SJCRH30 (cell line): ENCODE results near the gene NISCH. TPM values are rescaled to one million over a fixed set of nuclear protein-coding genes. Genes with fewer than 3 reads are reported as not detected.

Experiments
- DNase-seq, 2 experiments: peaks; one replicate each; pipeline ENCODE4 v3.0.0-alpha.2; 2015 to 2020
- H3K27ac ChIP-seq: fragments of 250-450 bp; sonication (Bioruptor Pico); 2 replicates; pipeline ENCODE4 v1.5.1; 2020; ENCODE audit warnings: mild to moderate bottlenecking, moderate library complexity
- H3K27me3 ChIP-seq: fragments of 250-450 bp; sonication (Bioruptor Pico); 2 replicates; pipeline ENCODE4 v1.5.1; 2020; ENCODE audit warnings: mild to moderate bottlenecking, moderate library complexity
- H3K36me3 ChIP-seq: fragments of 250-450 bp; sonication (Bioruptor Pico); 2 replicates; pipeline ENCODE4 v1.5.1; 2020; ENCODE audit warnings: mild to moderate bottlenecking, moderate library complexity
- H3K4me1 ChIP-seq: fragments of 250-450 bp; sonication (Bioruptor Pico); 2 replicates; pipeline ENCODE4 v1.5.1; 2020; ENCODE audit warnings: mild to moderate bottlenecking, moderate library complexity
- H3K4me3 ChIP-seq: fragments of 250-450 bp; sonication (Bioruptor Pico); 2 replicates; pipeline ENCODE4 v1.5.1; 2020; ENCODE audit warnings: mild to moderate bottlenecking, moderate library complexity
- H3K9me3 ChIP-seq: fragments of 250-450 bp; sonication (Bioruptor Pico); replicated peaks from 2 replicates; pipeline ENCODE4 v1.5.1; 2020; ENCODE audit warnings: mild to moderate bottlenecking, moderate library complexity
- total RNA-seq: library from RNA; depleted of rRNA; stranded (reverse); fragments of >200 nt; shearing (Covaris generic); gene quantifications from 2 replicates; pipeline ENCODE4 v1.2.3, GENCODE V29; 2014

NISCH gene
- total RNA-seq, 1 experiment from 2014 or later, result 43.5 TPM

DNA sequence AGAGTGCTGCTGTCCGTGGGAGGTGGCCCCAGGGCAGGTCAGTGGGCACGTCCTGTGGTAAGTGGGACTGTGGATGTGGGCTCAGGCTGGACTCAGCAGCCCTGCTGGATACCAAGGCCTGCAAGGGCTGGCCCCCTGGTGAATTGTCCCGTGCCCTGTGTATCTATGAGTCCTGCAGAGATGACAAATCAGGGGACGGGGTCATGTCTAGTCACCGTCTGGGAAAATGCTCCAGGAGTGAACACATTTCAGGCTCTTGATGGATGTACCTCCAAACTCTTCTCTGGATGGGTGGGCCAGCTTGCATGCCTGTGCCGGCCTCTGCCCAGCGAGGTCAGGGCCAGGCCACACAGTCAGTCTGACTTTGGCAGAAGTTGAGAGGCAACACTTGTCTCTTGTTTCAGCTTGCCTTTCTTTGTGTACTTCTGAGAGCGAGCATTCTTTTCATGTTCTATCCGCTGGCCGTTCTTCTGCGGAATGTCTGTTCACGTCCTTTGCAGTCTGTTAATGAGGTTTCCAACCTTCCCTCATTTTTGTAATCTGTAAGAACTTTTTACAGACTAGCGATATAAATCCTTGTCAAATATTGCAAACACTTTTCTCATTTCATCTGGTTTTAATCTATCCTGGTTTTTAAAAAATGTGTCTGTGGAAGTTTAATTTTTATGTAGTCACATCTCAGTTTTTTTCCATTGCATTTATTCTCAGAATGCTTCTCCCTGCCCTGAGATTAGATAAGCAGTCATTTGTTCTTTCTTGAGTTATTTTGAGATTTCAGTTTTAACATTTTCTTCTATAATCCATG lies 28.4 kb downstream of the NISCH start:
- no peaks in the 10 kb centered on the region for H3K27me3 ChIP-seq
- peaks cover 30% of the 10 kb centered on the region for H3K36me3 ChIP-seq
- no peak for DNase-seq
- H3K9me3 ChIP-seq, result no peaks in the 10 kb centered on the region
- H3K4me1 ChIP-seq, result no peaks in the 10 kb centered on the region; the same call in 1 of the 2 replicates
- no peak overlapping the region for H3K27ac ChIP-seq
- no peak overlapping the region for H3K4me3 ChIP-seq

DNA sequence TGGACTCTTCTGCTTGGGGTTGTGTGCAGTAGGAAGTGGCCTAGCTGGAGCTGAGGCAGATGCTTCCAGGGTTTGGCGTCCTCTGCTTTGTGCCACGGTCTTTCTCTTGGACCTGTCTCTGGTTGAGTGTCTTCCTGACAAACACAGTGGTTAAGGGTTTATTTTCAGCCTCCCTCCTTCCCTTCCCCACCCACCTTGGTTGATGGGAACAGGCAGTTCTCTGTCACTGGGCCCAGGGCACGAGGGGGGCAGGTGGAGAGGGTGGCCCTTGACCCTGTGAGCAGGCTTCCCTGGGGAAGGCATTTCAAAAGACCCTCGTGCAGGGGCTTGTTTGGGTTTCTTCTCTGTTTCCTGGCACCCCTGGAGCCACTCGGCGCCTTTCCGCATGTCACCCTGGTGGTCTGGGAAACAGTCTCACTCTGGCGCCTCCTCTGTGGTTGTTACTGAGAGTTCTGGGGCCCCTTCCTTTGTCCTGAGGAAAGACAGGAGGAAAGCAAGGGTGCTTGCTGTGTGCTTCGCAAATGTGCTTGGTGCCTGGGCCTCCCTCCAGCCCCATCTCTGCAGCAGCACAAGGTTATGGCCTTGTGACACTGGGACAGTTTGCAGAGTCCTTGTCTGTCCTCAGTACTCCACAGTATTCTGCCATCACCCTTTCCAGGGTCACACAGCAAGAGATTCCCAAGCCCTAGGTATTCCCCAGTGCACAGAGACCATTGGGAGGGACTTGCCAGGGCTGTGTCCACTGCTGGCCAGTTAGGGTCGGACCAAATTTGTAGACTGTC lies 29.5 kb downstream of the NISCH start:
- Histone ChIP-seq H3K4me1 (no peaks in the 10 kb centered on the region; the same call in 1 of the 2 replicates), H3K4me3 (no peak overlapping the region), H3K27ac (no peak overlapping the region), H3K9me3 (no peaks in the 10 kb centered on the region), H3K27me3 (no peaks in the 10 kb centered on the region), H3K36me3 (peaks cover 26% of the 10 kb centered on the region)
- no peak for DNase-seq

DNA sequence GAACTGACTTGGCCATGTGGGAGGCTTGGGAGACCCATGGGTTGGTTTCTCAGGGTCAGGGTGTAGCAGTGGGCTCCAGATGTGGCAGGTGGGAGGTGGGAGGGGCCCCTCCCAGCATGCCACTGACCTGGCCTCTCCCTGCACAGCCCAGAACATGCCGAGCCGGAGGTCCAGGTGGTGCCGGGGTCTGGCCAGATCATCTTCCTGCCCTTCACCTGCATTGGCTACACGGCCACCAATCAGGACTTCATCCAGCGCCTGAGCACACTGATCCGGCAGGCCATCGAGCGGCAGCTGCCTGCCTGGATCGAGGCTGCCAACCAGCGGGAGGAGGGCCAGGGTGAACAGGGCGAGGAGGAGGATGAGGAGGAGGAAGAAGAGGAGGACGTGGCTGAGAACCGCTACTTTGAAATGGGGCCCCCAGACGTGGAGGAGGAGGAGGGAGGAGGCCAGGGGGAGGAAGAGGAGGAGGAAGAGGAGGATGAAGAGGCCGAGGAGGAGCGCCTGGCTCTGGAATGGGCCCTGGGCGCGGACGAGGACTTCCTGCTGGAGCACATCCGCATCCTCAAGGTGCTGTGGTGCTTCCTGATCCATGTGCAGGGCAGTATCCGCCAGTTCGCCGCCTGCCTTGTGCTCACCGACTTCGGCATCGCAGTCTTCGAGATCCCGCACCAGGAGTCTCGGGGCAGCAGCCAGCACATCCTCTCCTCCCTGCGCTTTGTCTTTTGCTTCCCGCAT lies 31.8 kb downstream of the NISCH start:
- Histone ChIP-seq H3K27me3 (no peaks in the 10 kb centered on the region), H3K4me1 (no peaks in the 10 kb centered on the region; the same call in 1 of the 2 replicates), H3K36me3 (peaks cover 27% of the 10 kb centered on the region), H3K9me3 (no peaks in the 10 kb centered on the region), H3K27ac (no peak overlapping the region), H3K4me3 (no peak overlapping the region)
- DNase-seq, result no peak

DNA sequence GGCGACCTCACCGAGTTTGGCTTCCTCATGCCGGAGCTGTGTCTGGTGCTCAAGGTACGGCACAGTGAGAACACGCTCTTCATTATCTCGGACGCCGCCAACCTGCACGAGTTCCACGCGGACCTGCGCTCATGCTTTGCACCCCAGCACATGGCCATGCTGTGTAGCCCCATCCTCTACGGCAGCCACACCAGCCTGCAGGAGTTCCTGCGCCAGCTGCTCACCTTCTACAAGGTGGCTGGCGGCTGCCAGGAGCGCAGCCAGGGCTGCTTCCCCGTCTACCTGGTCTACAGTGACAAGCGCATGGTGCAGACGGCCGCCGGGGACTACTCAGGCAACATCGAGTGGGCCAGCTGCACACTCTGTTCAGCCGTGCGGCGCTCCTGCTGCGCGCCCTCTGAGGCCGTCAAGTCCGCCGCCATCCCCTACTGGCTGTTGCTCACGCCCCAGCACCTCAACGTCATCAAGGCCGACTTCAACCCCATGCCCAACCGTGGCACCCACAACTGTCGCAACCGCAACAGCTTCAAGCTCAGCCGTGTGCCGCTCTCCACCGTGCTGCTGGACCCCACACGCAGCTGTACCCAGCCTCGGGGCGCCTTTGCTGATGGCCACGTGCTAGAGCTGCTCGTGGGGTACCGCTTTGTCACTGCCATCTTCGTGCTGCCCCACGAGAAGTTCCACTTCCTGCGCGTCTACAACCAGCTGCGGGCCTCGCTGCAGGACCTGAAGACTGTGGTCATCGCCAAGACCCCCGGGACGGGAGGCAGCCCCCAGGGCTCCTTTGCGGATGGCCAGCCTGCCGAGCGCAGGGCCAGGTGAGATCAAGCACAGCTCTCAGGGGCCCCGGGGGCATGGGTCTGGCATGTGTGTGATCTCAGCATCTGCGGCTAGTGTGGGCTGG lies 32.6 kb downstream of the NISCH start:
- H3K36me3 ChIP-seq, result peaks cover 27% of the 10 kb centered on the region
- no peak for DNase-seq

DNA sequence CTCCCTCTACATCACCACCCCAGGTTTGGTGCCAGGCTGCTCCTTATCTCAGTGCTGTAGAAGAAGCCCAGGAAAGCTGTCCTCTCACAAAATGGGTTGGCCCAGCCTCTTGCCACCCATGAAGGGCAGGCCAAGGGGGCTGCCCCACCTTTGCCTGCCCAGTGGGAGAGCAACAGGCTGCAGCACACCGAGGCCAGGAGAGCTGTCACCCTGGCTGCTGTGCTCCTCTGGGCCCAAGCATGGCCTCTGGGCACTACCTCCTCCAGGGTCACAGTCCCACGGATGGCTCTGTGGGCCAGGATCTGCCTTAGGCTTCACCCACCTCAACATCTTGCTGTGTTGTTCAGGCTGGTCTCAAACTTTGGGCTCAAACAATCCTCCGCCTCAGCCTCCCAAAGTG lies 33.3 kb downstream of the NISCH start:
- Histone ChIP-seq H3K27me3 (no peaks in the 10 kb centered on the region), H3K27ac (no peak overlapping the region), H3K4me1 (no peaks in the 10 kb centered on the region; the same call in 1 of the 2 replicates), H3K36me3 (peaks cover 27% of the 10 kb centered on the region), H3K9me3 (no peaks in the 10 kb centered on the region), H3K4me3 (no peak overlapping the region)
- no peak for DNase-seq

More for the DNA sequence above, 32.6 kb downstream of the NISCH start:
- H3K4me1 ChIP-seq, result no peaks in the 10 kb centered on the region; the same call in 1 of the 2 replicates
- H3K27me3 ChIP-seq, result no peaks in the 10 kb centered on the region
- no peak overlapping the region for H3K27ac ChIP-seq
- no peak overlapping the region for H3K4me3 ChIP-seq
- no peaks in the 10 kb centered on the region for H3K9me3 ChIP-seq

DNA sequence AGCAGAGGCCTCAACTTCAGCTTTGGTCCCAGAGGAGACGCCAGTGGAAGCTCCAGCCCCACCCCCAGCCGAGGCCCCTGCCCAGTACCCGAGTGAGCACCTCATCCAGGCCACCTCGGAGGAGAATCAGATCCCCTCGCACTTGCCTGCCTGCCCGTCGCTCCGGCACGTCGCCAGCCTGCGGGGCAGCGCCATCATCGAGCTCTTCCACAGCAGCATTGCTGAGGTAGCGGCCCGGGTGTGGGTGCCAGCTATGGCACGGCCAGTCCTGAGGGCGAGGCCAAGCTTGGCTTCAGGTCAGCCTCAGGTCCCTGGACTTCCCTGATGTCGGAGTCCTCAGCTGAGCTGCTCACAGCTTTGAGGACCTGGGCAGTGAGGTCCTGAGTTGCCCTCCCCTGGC lies 34.0 kb downstream of the NISCH start:
- H3K9me3 ChIP-seq, result no peaks in the 10 kb centered on the region
- no peak overlapping the region for H3K27ac ChIP-seq
- no peak overlapping the region for H3K4me3 ChIP-seq
- peaks cover 27% of the 10 kb centered on the region for H3K36me3 ChIP-seq
- no peaks in the 10 kb centered on the region for H3K4me1 ChIP-seq
- no peaks in the 10 kb centered on the region for H3K27me3 ChIP-seq
- no peak for DNase-seq

DNA sequence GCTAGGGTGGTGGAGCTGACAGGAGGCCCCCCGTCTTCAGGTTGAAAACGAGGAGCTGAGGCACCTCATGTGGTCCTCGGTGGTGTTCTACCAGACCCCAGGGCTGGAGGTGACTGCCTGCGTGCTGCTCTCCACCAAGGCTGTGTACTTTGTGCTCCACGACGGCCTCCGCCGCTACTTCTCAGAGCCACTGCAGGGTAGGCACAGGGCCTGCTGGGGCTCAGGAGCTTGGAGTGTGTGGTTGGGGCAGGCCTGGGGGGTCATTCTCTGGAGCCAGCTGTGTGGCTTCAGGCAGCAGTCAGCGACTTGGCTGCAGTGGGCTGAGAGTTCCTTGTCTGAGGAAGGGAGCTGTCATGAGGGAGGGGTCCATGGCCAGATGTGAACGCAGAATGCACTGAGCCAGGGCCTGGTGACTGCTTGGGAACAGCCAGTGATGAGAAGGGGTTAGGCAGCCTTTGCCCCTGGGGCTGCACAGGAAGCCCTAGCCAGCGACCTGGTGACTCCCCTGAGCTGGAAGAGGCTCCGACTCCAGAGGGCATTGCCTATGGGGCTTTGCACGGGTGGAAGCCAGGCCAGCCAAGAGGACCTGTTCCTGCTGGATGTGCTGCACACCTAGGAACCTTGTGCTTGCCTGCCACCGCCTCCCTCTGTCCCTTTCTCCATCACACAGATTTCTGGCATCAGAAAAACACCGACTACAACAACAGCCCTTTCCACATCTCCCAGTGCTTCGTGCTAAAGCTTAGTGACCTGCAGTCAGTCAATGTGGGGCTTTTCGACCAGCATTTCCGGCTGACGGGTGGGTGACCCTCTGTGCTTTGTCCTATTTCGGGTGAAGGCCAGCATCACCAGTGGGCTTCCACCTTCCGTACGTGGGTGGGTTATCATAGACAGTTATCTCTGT lies 34.9 kb downstream of the NISCH start:
- no peak for DNase-seq
- H3K4me3 ChIP-seq, result no peak overlapping the region
- H3K4me1 ChIP-seq, result no peaks in the 10 kb centered on the region
- H3K9me3 ChIP-seq, result no peaks in the 10 kb centered on the region
- no peak overlapping the region for H3K27ac ChIP-seq
- peaks cover 27% of the 10 kb centered on the region for H3K36me3 ChIP-seq
- no peaks in the 10 kb centered on the region for H3K27me3 ChIP-seq

DNA sequence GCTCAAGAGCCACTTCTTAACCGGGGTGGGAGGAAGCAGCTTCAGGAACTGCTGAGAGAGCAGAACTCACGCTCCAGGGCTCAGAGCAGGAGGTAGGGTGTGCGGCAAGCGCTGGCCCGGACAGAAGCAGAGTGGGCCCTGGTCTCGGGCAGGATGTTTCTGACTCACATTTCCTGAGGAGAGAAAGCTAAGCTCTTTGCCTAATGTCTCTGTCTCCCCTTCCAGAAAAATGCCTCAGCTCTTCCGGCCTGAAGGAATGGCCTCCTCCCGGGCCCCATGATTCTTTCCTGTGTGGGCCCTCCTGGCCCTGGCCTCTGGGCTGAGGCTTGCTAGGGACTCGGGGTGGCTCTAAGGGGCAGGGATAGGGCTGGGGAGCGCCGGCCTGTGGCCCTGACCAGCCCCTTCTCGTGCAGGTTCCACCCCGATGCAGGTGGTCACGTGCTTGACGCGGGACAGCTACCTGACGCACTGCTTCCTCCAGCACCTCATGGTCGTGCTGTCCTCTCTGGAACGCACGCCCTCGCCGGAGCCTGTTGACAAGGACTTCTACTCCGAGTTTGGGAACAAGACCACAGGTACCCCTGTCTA lies 35.6 kb downstream of the NISCH start:
- Histone ChIP-seq H3K4me3 (no peak overlapping the region), H3K4me1 (no peaks in the 10 kb centered on the region), H3K36me3 (peaks cover 22% of the 10 kb centered on the region), H3K27me3 (no peaks in the 10 kb centered on the region), H3K9me3 (no peaks in the 10 kb centered on the region), H3K27ac (no peak overlapping the region)
- DNase-seq, result no peak

DNA sequence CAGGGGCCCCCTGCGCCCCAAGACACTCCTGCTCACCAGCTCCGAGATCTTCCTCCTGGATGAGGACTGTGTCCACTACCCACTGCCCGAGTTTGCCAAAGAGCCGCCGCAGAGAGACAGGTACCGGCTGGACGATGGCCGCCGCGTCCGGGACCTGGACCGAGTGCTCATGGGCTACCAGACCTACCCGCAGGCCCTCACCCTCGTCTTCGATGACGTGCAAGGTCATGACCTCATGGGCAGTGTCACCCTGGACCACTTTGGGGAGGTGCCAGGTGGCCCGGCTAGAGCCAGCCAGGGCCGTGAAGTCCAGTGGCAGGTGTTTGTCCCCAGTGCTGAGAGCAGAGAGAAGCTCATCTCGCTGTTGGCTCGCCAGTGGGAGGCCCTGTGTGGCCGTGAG lies 36.7 kb downstream of the NISCH start:
- no peak for DNase-seq
- Histone ChIP-seq H3K27ac (no peak overlapping the region), H3K9me3 (no peaks in the 10 kb centered on the region), H3K4me1 (no peaks in the 10 kb centered on the region), H3K27me3 (no peaks in the 10 kb centered on the region), H3K4me3 (no peak overlapping the region), H3K36me3 (peaks cover 20% of the 10 kb centered on the region)

DNA sequence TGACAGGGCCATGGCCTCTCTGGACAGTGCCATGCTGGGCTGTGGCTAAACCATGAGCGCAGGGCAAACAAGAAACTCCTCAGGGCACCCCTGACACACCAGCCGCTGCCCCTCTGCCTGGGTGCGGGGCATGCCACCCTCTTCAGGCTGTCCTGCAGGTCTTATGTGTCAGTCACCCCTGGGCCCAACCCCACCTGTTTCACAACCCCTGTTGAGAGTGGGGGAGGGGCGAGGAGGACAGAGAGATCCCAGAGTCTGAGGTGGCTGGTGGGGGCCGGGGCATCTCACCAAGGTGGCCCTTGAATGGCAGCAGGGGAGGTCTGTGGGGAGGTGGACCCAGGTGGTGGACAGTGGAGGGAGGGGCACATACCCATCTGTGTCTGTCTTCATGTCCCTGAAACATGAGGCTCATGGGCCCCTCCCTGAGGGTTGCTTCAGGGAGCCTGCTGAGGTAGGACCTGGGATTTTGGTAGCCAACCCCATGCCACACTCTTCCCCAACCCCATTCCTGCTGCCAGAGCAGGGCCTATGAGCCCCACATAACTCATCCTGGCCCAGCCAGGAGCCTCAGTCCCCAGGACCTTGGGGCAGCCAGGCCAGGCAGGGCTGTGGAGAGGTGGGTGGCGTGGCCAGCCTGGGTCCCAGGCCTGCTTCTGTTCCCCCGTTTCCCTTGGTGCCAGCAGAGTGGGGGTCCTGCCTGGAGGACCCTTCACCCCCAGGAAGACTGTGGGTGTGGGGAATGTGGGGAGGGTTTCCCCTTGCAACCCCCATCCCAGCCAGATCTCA lies 38.0 kb downstream of the NISCH start:
- no peak for DNase-seq

DNA sequence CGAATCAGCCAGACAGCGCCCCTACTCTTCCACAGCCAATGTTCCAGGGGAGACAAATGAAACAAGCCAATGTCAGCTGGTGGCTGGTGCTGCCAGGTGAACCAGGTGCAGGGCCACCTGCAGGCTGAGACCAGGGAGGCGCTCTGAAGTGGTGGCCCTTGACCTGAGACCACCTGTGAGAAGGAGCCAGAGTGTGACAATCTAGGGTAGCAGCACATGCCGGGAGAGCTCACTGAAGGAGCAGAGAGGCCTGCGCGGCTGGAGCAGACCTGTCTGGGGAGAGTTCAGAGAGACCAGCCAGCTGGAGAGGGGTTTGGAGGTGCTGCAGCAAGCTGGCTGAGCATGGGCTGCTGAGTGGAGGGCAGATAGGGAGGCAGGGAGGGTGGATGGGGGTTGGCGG lies 39.0 kb downstream of the NISCH start:
- DNase-seq, result no peak
- Histone ChIP-seq H3K27me3 (no peaks in the 10 kb centered on the region), H3K4me1 (no peaks in the 10 kb centered on the region), H3K4me3 (no peak overlapping the region), H3K36me3 (peaks cover 13% of the 10 kb centered on the region), H3K9me3 (no peaks in the 10 kb centered on the region), H3K27ac (no peak overlapping the region)

More for the DNA sequence above, 38.0 kb downstream of the NISCH start:
- Histone ChIP-seq H3K36me3 (peaks cover 18% of the 10 kb centered on the region), H3K27ac (no peak overlapping the region), H3K9me3 (no peaks in the 10 kb centered on the region), H3K4me3 (no peak overlapping the region), H3K4me1 (no peaks in the 10 kb centered on the region), H3K27me3 (no peaks in the 10 kb centered on the region)

DNA sequence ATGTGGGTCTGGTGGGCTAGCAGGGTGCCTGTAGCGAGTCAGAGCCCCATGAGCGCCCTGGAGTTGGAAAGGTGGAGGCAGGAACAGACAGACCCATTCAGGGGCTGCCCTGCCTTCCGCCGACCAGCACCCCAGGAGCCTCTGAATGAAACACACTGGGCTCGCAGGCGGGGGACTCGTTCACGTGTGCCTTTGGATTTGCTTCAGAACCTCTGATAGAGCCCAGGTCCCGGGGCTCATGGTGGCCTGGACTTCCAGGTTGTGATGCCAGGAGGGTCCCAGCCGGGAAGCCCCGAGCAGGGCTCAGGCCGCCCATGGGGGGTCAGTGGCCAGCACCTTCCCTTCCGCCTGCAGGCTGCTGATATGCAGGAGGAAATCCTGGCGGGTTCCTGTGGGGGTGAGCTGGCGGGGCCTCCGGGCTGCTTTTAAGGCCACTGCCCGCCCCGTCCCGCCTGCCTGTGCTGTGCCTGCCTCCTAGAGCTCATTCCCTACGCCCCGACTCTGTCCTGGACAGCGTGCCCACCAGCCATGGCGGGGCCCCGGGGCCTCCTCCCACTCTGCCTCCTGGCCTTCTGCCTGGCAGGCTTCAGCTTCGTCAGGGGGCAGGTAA lies 39.6 kb downstream of the NISCH start, which contains the start of gene STAB1:
STAB1 (plus strand) TSS at position 453 of the 610 bp plus-strand sequence; CDS start at position 529, 76 bp downstream.
- Histone ChIP-seq H3K36me3 (peaks cover 9% of the 10 kb centered on the region), H3K4me3 (no peak within 1 kb of the TSS), H3K27ac (no peak within 1 kb of the TSS), H3K9me3 (no peaks in the 10 kb centered on the region), H3K4me1 (no peaks in the 10 kb centered on the region), H3K27me3 (no peaks in the 10 kb centered on the region)
- no peak for DNase-seq
